Adrenal gland (tissue), 5 donors: ENCODE data around the gene C14orf93.

Experiments
- POLR2A ChIP-seq, 2 donors: fragments of 450-650 bp; IDR thresholded peaks; one replicate each; pipeline ENCODE4 v1.6.1; 2017; ENCODE audit warnings: antibody characterized with exemption in 2 of 2, mild to moderate bottlenecking in 2 of 2, moderate library complexity in 1 of 2
- TF ChIP-seq, protein P1 (sequence below), 6 experiments: fragments of 450-650 bp in 4 of 6; fragments of 200-600 bp in 2 of 6; sonication (generic) in 1 of 6; IDR thresholded peaks; 1 replicate in 5 of 6; 2 replicates in 1 of 6; pipeline versions ENCODE4 v1.5.1 to v1.8.0; 2016 to 2021; ENCODE audit warnings: antibody characterized with exemption in 6 of 6, mild to moderate bottlenecking in 2 of 6, moderate library complexity in 1 of 6
- donor health status: DM: no; HTN: no; CAD: no.

DNA sequence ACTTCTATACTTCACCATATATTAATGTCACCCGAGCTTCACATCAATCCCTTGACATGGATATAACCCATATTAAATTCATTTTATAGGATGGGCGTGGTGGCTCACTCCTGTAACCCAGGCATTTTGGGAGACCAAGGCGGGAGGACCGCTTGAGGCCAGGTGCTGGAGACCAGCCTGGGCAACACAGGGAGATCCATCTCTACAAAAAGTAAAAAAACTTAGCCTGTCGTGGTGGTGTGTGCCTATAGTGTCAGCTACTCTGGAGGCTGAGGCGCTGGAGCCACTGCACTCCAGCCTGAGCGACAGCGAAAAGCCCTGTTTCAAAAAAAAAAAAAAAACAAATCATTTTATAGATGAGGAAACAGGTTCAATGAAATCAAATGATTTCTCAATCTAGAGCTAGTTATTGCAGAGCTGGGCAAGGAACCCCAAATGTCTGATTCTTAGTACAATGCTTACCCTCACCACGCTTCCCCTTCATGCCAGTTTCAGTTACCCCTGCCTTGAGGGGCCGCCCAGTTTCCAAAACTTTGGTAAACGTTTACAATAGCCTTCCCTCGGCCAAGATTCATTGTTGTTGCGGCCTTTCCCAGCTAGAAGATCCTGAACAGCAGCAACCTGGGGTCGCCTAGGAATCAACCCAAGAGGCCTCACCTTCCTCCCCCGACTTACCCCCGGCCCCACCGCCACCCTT is 24.0 kb upstream of the C14orf93 start:
- TF ChIP-seq POLR2A (IDR thresholded peaks at IDR 0.05): no peak
- TF ChIP-seq, protein P1, sequence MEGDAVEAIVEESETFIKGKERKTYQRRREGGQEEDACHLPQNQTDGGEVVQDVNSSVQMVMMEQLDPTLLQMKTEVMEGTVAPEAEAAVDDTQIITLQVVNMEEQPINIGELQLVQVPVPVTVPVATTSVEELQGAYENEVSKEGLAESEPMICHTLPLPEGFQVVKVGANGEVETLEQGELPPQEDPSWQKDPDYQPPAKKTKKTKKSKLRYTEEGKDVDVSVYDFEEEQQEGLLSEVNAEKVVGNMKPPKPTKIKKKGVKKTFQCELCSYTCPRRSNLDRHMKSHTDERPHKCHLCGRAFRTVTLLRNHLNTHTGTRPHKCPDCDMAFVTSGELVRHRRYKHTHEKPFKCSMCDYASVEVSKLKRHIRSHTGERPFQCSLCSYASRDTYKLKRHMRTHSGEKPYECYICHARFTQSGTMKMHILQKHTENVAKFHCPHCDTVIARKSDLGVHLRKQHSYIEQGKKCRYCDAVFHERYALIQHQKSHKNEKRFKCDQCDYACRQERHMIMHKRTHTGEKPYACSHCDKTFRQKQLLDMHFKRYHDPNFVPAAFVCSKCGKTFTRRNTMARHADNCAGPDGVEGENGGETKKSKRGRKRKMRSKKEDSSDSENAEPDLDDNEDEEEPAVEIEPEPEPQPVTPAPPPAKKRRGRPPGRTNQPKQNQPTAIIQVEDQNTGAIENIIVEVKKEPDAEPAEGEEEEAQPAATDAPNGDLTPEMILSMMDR (IDR thresholded peaks at IDR 0.05): no peak
